OCI-LY7 (cell line): Measurements from ENCODE around the gene CHST8. TPM values are rescaled to one million over a fixed set of nuclear protein-coding genes. Genes with fewer than 3 reads are reported as not detected.

ENCODE experiments used
- BruUV-seq: library from RNA; stranded (reverse); fragments of 400-500 nt; replicated peaks from 2 replicates; lab custom pipeline; 2021; lab: Mats Ljungman, UMichigan
- CTCF ChIA-PET: fragments of 300-600 bp; sonication (Branson Sonifier 250); formaldehyde crosslinking; loops from one replicate; lab custom pipeline; 2022; ENCODE audit warnings: antibody characterized with exemption; ENCODE audit not compliant: unreplicated experiment; lab: Charles Lee
- POLR2A ChIA-PET: fragments of 300-600 bp; sonication (Branson Sonifier 250); formaldehyde crosslinking; loops from one replicate; lab custom pipeline; 2022; ENCODE audit warnings: antibody characterized with exemption; lab: Charles Lee
- DNase-seq: peaks from one replicate; pipeline ENCODE4 v3.0.0-alpha.2; 2015; ENCODE audit warnings: low spot score
- H2AFZ ChIP-seq: fragments of 200-600 bp; sonication (generic), shearing (Covaris generic); 2 replicates; pipeline ENCODE4 v1.6.1; 2014; ENCODE audit warnings: mild to moderate bottlenecking, antibody characterized with exemption, low read length, moderate library complexity
- H3K27ac ChIP-seq: fragments of 200-600 bp; sonication (generic); 2 replicates; pipeline ENCODE4 v1.5.1; 2014; ENCODE audit warnings: mixed run types, low read depth, mild to moderate bottlenecking, moderate library complexity, low read length, inconsistent platforms; ENCODE audit not compliant: poor library complexity, severe bottlenecking
- H3K36me3 ChIP-seq: fragments of 200-600 bp; sonication (generic); 2 replicates; pipeline ENCODE4 v1.6.1; 2014; ENCODE audit warnings: mild to moderate bottlenecking, antibody characterized with exemption, low read length, moderate library complexity, mixed read lengths; ENCODE audit not compliant: insufficient read depth
- H3K4me1 ChIP-seq: fragments of 200-600 bp; sonication (generic); 2 replicates; pipeline ENCODE4 v1.5.1; 2014; ENCODE audit warnings: mild to moderate bottlenecking, low read length; ENCODE audit not compliant: insufficient read depth, poor library complexity, severe bottlenecking
- H3K4me2 ChIP-seq: fragments of 200-600 bp; sonication (generic); 2 replicates; pipeline ENCODE4 v1.6.1; 2014; ENCODE audit warnings: mild to moderate bottlenecking, low read length
- H3K4me3 ChIP-seq: fragments of 200-600 bp; sonication (generic); 2 replicates; pipeline ENCODE4 v1.5.1; 2014; ENCODE audit warnings: mild to moderate bottlenecking, low read depth, low read length; ENCODE audit not compliant: poor library complexity, severe bottlenecking
- H3K79me2 ChIP-seq: fragments of 200-600 bp; sonication (generic); 2 replicates; pipeline ENCODE4 v1.6.1; 2016; ENCODE audit warnings: low read depth, mild to moderate bottlenecking, low read length, moderate library complexity, mixed read lengths; ENCODE audit not compliant: insufficient read depth
- H3K9me2 ChIP-seq: fragments of 200-600 bp; sonication (generic); 2 replicates; pipeline ENCODE4 v1.6.1; 2016; ENCODE audit warnings: mild to moderate bottlenecking, low read length, mixed read lengths; ENCODE audit not compliant: insufficient read depth
- H3K9me3 ChIP-seq: fragments of 200-600 bp; sonication (generic); 2 replicates; pipeline ENCODE4 v1.6.1; 2014; ENCODE audit warnings: mild to moderate bottlenecking, mixed run types, low read length, mixed read lengths
- H4K20me1 ChIP-seq: fragments of 200-600 bp; sonication (generic); 2 replicates; pipeline ENCODE4 v1.6.1; 2014; ENCODE audit warnings: mild to moderate bottlenecking, antibody characterized with exemption, low read length, moderate library complexity, mixed read lengths; ENCODE audit not compliant: insufficient read depth
- CTCF ChIP-seq: fragments of 200-600 bp; sonication (generic); conservative IDR thresholded peaks from 2 replicates; pipeline ENCODE4 v1.5.1; 2014; ENCODE audit warnings: mild to moderate bottlenecking, antibody characterized with exemption, low read length, moderate library complexity, mixed read lengths
- EZH2phosphoT487 ChIP-seq: fragments of 200-600 bp; sonication (generic); IDR thresholded peaks from 2 replicates; pipeline ENCODE4 v1.6.1; 2018; ENCODE audit warnings: low read depth, borderline replicate concordance, mild to moderate bottlenecking, mixed run types, antibody characterized with exemption, low read length, moderate library complexity, mixed read lengths
- intact Hi-C: fragments of 100-400 bp; cut with micrococcal nuclease; formaldehyde crosslinking; loops from one replicate; pipeline ENCODE4 v1.10.0; 2022; ENCODE audit not compliant: unreplicated experiment
- total RNA-seq, 2 experiments: library from RNA; depleted of rRNA in 1 of 2; stranded (reverse); fragments of >200 nt in 1 of 2; shearing (Covaris generic) in 1 of 2; gene quantifications; 2 replicates each; pipeline ENCODE4 v1.2.3, GENCODE V29; 2014 to 2022

Gene CHST8
- total RNA-seq, 2 experiments from 2014 or later = not detected

GRCh38 chr19:33775731-33776487, 154.2 kb downstream of the CHST8 start:
- intact Hi-C loops = loop anchor here (10.0 kb wide), 1 partner anchor 541 kb away; no protein-coding TSS in a partner anchor
- BruUV-seq = no TSS peak

GRCh38 chr19:33777351-33777750, 155.6 kb downstream of the CHST8 start:
- ChIA-PET POLR2A (no interaction called here), CTCF (interaction anchor here (0.6 to 0.9 kb wide), 2 partner anchors 319 to 357 kb away, joined by 3 to 4 read pairs; no protein-coding TSS in a partner anchor)
- BruUV-seq = no TSS peak
- Histone ChIP-seq H3K4me2 (no peak overlapping the region), H3K9me3 (no peaks in the 10 kb centered on the region), H4K20me1 (no peaks in the 10 kb centered on the region), H2AFZ (no peak overlapping the region), H3K27ac (no peak overlapping the region), H3K36me3 (no peaks in the 10 kb centered on the region), H3K79me2 (no peaks in the 10 kb centered on the region), H3K4me1 (no peaks in the 10 kb centered on the region), H3K9me2 (no peaks in the 10 kb centered on the region), H3K4me3 (no peak overlapping the region)
- DNase-seq = no peak
- intact Hi-C loops = loop anchor here (10.0 kb wide), 1 partner anchor 543 kb away; no protein-coding TSS in a partner anchor
- TF ChIP-seq EZH2phosphoT487 (no peak), CTCF (no peak)

More at GRCh38 chr19:33775731-33776487, 154.2 kb downstream of the CHST8 start:
- ChIA-PET CTCF (no interaction called here), POLR2A (no interaction called here)
- H3K4me3 ChIP-seq = no peak overlapping the region
- no peaks in the 10 kb centered on the region for H3K36me3 ChIP-seq
- no peaks in the 10 kb centered on the region for H3K9me3 ChIP-seq
- H3K4me2 ChIP-seq = no peak overlapping the region
- TF ChIP-seq EZH2phosphoT487 = no peak
- no peak for TF ChIP-seq CTCF
- no peak overlapping the region for H2AFZ ChIP-seq
- no peak overlapping the region for H3K27ac ChIP-seq
- no peaks in the 10 kb centered on the region for H3K79me2 ChIP-seq
- H3K9me2 ChIP-seq = no peaks in the 10 kb centered on the region
- no peaks in the 10 kb centered on the region for H4K20me1 ChIP-seq
- DNase-seq = no peak
- no peaks in the 10 kb centered on the region for H3K4me1 ChIP-seq

- Histone ChIP-seq H3K4me1 (no peaks in the 10 kb centered on the region), H3K9me3 (no peaks in the 10 kb centered on the region), H3K4me2 (no peak overlapping the region), H4K20me1 (no peaks in the 10 kb centered on the region), H3K27ac (no peak overlapping the region), H3K9me2 (no peaks in the 10 kb centered on the region), H3K36me3 (no peaks in the 10 kb centered on the region), H3K4me3 (no peak overlapping the region), H3K79me2 (no peaks in the 10 kb centered on the region), H2AFZ (no peak overlapping the region)
- DNase-seq = no peak
- ChIA-PET POLR2A (no interaction called here), CTCF (interaction anchor here (0.6 to 1.3 kb wide), 4 partner anchors 10 to 356 kb away, joined by 3 to 4 read pairs (median 4); no protein-coding TSS in a partner anchor)
- BruUV-seq = no TSS peak
- intact Hi-C loops = loop anchor here (1.0 to 10.0 kb wide), 3 partner anchors 221 to 543 kb away; no protein-coding TSS in a partner anchor
- no peak for TF ChIP-seq CTCF
- TF ChIP-seq EZH2phosphoT487 = no peak
These were observed 156.0 kb downstream of the CHST8 start for GRCh38 chr19:33777753-33778088.
